ENCODE results near the gene BRSK2. TPM values are rescaled to one million over a fixed set of nuclear protein-coding genes. Genes with fewer than 3 reads are reported as not detected.

The BRSK2 gene
- total RNA-seq, 6 experiments from 2014 or later, result 0.14 to 0.99 (median 0.47) TPM; not detected in 1

- no peaks in the 10 kb centered on the region for H3K4me1 Mint-ChIP-seq (ENCODE audit: low read depth)
- no peak overlapping the region for H3K27ac Mint-ChIP-seq
- DNase-seq, result no peak
- TF ChIP-seq CTCF (IDR thresholded peaks at IDR 0.05), result no peak
- no peaks in the 10 kb centered on the region; the same call in 1 of the 2 replicates for H3K27me3 Mint-ChIP-seq (ENCODE audit: insufficient read depth)
- peaks cover 5% of the 10 kb centered on the region; the same call in 1 of the 2 replicates for H3K36me3 Mint-ChIP-seq (ENCODE audit: low read depth)
- H3K4me3 Mint-ChIP-seq, result no peak overlapping the region
- no peaks in the 10 kb centered on the region for H3K9me3 Mint-ChIP-seq
These were observed 88.8 kb downstream of the BRSK2 start for GRCh38 chr11:1478544-1478943.

GRCh38 chr11:1479006-1479677, 89.4 kb downstream of the BRSK2 start:
- peaks cover 5% of the 10 kb centered on the region; the same call in 1 of the 2 replicates for H3K36me3 Mint-ChIP-seq (ENCODE audit: low read depth)

GRCh38 chr11:1479678-1480118, 90.0 kb downstream of the BRSK2 start:
- Mint-ChIP-seq H3K27ac (no peak overlapping the region), H3K27me3 (ENCODE audit: insufficient read depth) (no peaks in the 10 kb centered on the region; the same call in 1 of the 2 replicates), H3K4me3 (no peak overlapping the region), H3K36me3 (ENCODE audit: low read depth) (peaks cover 5% of the 10 kb centered on the region; the same call in 1 of the 2 replicates), H3K9me3 (no peaks in the 10 kb centered on the region), H3K4me1 (ENCODE audit: low read depth) (no peaks in the 10 kb centered on the region)
- no peak for DNase-seq
- TF ChIP-seq CTCF (IDR thresholded peaks at IDR 0.05), result no peak

More at GRCh38 chr11:1479006-1479677, 89.4 kb downstream of the BRSK2 start:
- no peak for TF ChIP-seq CTCF (IDR thresholded peaks at IDR 0.05)
- no peaks in the 10 kb centered on the region for H3K9me3 Mint-ChIP-seq
- no peak for DNase-seq
- no peaks in the 10 kb centered on the region; the same call in 1 of the 2 replicates for H3K27me3 Mint-ChIP-seq (ENCODE audit: insufficient read depth)
- no peak overlapping the region for H3K27ac Mint-ChIP-seq
- no peak overlapping the region for H3K4me3 Mint-ChIP-seq
- no peaks in the 10 kb centered on the region for H3K4me1 Mint-ChIP-seq (ENCODE audit: low read depth)

GRCh38 chr11:1480191-1480554, 90.4 kb downstream of the BRSK2 start:
- Mint-ChIP-seq H3K4me3 (no peak overlapping the region), H3K27me3 (ENCODE audit: insufficient read depth) (no peaks in the 10 kb centered on the region; the same call in 1 of the 2 replicates), H3K36me3 (ENCODE audit: low read depth) (peaks cover 5% of the 10 kb centered on the region; the same call in 1 of the 2 replicates), H3K4me1 (ENCODE audit: low read depth) (no peaks in the 10 kb centered on the region), H3K9me3 (no peaks in the 10 kb centered on the region), H3K27ac (no peak overlapping the region)
- no peak for DNase-seq
- no peak for TF ChIP-seq CTCF (IDR thresholded peaks at IDR 0.05)

GRCh38 chr11:1480555-1481482, 91.1 kb downstream of the BRSK2 start:
- Mint-ChIP-seq H3K27ac (no peak overlapping the region), H3K4me1 (ENCODE audit: low read depth) (no peaks in the 10 kb centered on the region), H3K36me3 (ENCODE audit: low read depth) (no peaks in the 10 kb centered on the region), H3K9me3 (no peaks in the 10 kb centered on the region), H3K27me3 (ENCODE audit: insufficient read depth) (no peaks in the 10 kb centered on the region; the same call in 1 of the 2 replicates), H3K4me3 (no peak overlapping the region)
- no peak for DNase-seq
- no peak for TF ChIP-seq CTCF (IDR thresholded peaks at IDR 0.05)
